ENCODE results near the gene BHLHE40.
A peak's percentile ranks its signal among the peaks of the same experiment; 100 is the strongest.

Gene BHLHE40

GRCh38 chr3:4977001-4977852 is 2.0 kb upstream of the BHLHE40 start:
- DNase-seq (ENCODE audit: low spot score in 2 of 2) (peak; percentile 72 to 94), ATAC-seq (peak; percentile 55)
- Mint-ChIP-seq H3K4me3 (peak overlapping the region; percentile 91), H3K27ac (peak overlapping the region; percentile 100), H3K9me3 (peaks cover 1% of the 10 kb centered on the region), H3K36me3 (peaks cover 61% of the 10 kb centered on the region), H3K4me1 (peaks cover 35% of the 10 kb centered on the region)

GRCh38 chr3:4977853-4978203 is 1.4 kb upstream of the BHLHE40 start:
- no peaks in the 10 kb centered on the region for H3K9me3 Mint-ChIP-seq
- DNase-seq (ENCODE audit: low spot score in 2 of 2) (no peak), ATAC-seq (peak; percentile 4)
- H3K36me3 Mint-ChIP-seq, result peaks cover 67% of the 10 kb centered on the region
- H3K4me1 Mint-ChIP-seq, result peaks cover 36% of the 10 kb centered on the region
- peak overlapping the region; percentile 100 for H3K27ac Mint-ChIP-seq
- peak overlapping the region; percentile 91 for H3K4me3 Mint-ChIP-seq

- Mint-ChIP-seq H3K9me3 (no peaks in the 10 kb centered on the region), H3K4me3 (peak overlapping the region; percentile 91), H3K4me1 (peaks cover 36% of the 10 kb centered on the region), H3K36me3 (peaks cover 73% of the 10 kb centered on the region), H3K27ac (peak overlapping the region; percentile 100)
- ATAC-seq (peak; percentile 64), DNase-seq (ENCODE audit: low spot score in 2 of 2) (peak; percentile 87 to 98)
Observed at GRCh38 chr3:4978204-4978965, 852 bp upstream of the BHLHE40 start.

GRCh38 chr3:4978966-4979427 is 240 bp upstream of the BHLHE40 start:
- Mint-ChIP-seq H3K4me1 (peaks cover 40% of the 10 kb centered on the region), H3K4me3 (peak overlapping the region; percentile 91), H3K9me3 (no peaks in the 10 kb centered on the region), H3K36me3 (peaks cover 79% of the 10 kb centered on the region), H3K27ac (peak overlapping the region; percentile 100)
- ATAC-seq (peak; percentile 71), DNase-seq (ENCODE audit: low spot score in 2 of 2) (no peak)

GRCh38 chr3:4980229-4981203 is 1.3 kb downstream of the BHLHE40 start:
- peaks cover 94% of the 10 kb centered on the region for H3K36me3 Mint-ChIP-seq
- no peaks in the 10 kb centered on the region for H3K9me3 Mint-ChIP-seq
- H3K4me3 Mint-ChIP-seq, result peak overlapping the region; percentile 91
- peak overlapping the region; percentile 100 for H3K27ac Mint-ChIP-seq
- H3K4me1 Mint-ChIP-seq, result peaks cover 43% of the 10 kb centered on the region
- peak; percentile 99 for DNase-seq (ENCODE audit: low spot score in 2 of 2)
- ATAC-seq, result peak; percentile 9

GRCh38 chr3:4981294-4981664 is 2.0 kb downstream of the BHLHE40 start:
- peak overlapping the region; percentile 100 for H3K27ac Mint-ChIP-seq
- no peak for ATAC-seq
- peaks cover 43% of the 10 kb centered on the region for H3K4me1 Mint-ChIP-seq
- no peaks in the 10 kb centered on the region for H3K9me3 Mint-ChIP-seq
- peak overlapping the region; percentile 91 for H3K4me3 Mint-ChIP-seq
- peaks cover 100% of the 10 kb centered on the region for H3K36me3 Mint-ChIP-seq
- DNase-seq (ENCODE audit: low spot score in 2 of 2), result no peak

GRCh38 chr3:4981665-4982494 is 2.6 kb downstream of the BHLHE40 start:
- peak overlapping the region; percentile 100 for H3K27ac Mint-ChIP-seq
- DNase-seq (ENCODE audit: low spot score in 2 of 2), result no peak
- peaks cover 100% of the 10 kb centered on the region for H3K36me3 Mint-ChIP-seq
- H3K4me1 Mint-ChIP-seq, result peaks cover 43% of the 10 kb centered on the region
- H3K4me3 Mint-ChIP-seq, result peak overlapping the region; percentile 91
- H3K9me3 Mint-ChIP-seq, result no peaks in the 10 kb centered on the region
- ATAC-seq, result no peak

- Mint-ChIP-seq H3K27ac (peak overlapping the region; percentile 100), H3K9me3 (no peaks in the 10 kb centered on the region), H3K36me3 (peaks cover 93% of the 10 kb centered on the region), H3K4me1 (peaks cover 45% of the 10 kb centered on the region), H3K4me3 (peak overlapping the region; percentile 91)
- no peak for ATAC-seq
- no peak for DNase-seq (ENCODE audit: low spot score in 2 of 2)
Observed at GRCh38 chr3:4982773-4983738, 3.8 kb downstream of the BHLHE40 start.

- H3K4me3 Mint-ChIP-seq, result peak overlapping the region; percentile 91
- ATAC-seq, result peak; percentile 42
- H3K4me1 Mint-ChIP-seq, result peaks cover 52% of the 10 kb centered on the region
- H3K27ac Mint-ChIP-seq, result peak overlapping the region; percentile 100
- H3K9me3 Mint-ChIP-seq, result no peaks in the 10 kb centered on the region
- H3K36me3 Mint-ChIP-seq, result peaks cover 85% of the 10 kb centered on the region
- DNase-seq (ENCODE audit: low spot score in 2 of 2), result peak in 1 of 2 donors; percentile 86
Observed at GRCh38 chr3:4983739-4984510, 4.7 kb downstream of the BHLHE40 start.

GRCh38 chr3:4984511-4984864 is 5.3 kb downstream of the BHLHE40 start:
- H3K4me1 Mint-ChIP-seq, result peaks cover 58% of the 10 kb centered on the region
- H3K27ac Mint-ChIP-seq, result peak overlapping the region; percentile 100
- peaks cover 79% of the 10 kb centered on the region for H3K36me3 Mint-ChIP-seq
- H3K4me3 Mint-ChIP-seq, result peak overlapping the region; percentile 91
- no peak for ATAC-seq
- DNase-seq (ENCODE audit: low spot score in 2 of 2), result no peak
- no peaks in the 10 kb centered on the region for H3K9me3 Mint-ChIP-seq

- DNase-seq (ENCODE audit: low spot score in 2 of 2) (no peak), ATAC-seq (no peak)
- H3K27ac Mint-ChIP-seq, result peak overlapping the region; percentile 100
- H3K9me3 Mint-ChIP-seq, result no peaks in the 10 kb centered on the region
- peak overlapping the region; percentile 91 for H3K4me3 Mint-ChIP-seq
- peaks cover 68% of the 10 kb centered on the region for H3K4me1 Mint-ChIP-seq
- H3K36me3 Mint-ChIP-seq, result peaks cover 68% of the 10 kb centered on the region
Observed at GRCh38 chr3:4985330-4986174, 6.3 kb downstream of the BHLHE40 start.

GRCh38 chr3:4986175-4986781 is 7.0 kb downstream of the BHLHE40 start:
- no peaks in the 10 kb centered on the region for H3K9me3 Mint-ChIP-seq
- ATAC-seq (peak; percentile 71), DNase-seq (ENCODE audit: low spot score in 2 of 2) (no peak)
- peak overlapping the region; percentile 91 for H3K4me3 Mint-ChIP-seq
- H3K36me3 Mint-ChIP-seq, result peaks cover 61% of the 10 kb centered on the region
- H3K27ac Mint-ChIP-seq, result peak overlapping the region; percentile 100
- peaks cover 68% of the 10 kb centered on the region for H3K4me1 Mint-ChIP-seq

Measured in stimulated activated effector memory CD8-positive, alpha-beta T cell treated with anti-CD3 and anti-CD28 coated beads, Interleukin-12 subunit alpha, Interleukin-12 subunit beta, amount 100 ng/mL, for 72 hours (primary cell).